Measurements from ENCODE around the gene ZNF672.

Gene ZNF672

DNA sequence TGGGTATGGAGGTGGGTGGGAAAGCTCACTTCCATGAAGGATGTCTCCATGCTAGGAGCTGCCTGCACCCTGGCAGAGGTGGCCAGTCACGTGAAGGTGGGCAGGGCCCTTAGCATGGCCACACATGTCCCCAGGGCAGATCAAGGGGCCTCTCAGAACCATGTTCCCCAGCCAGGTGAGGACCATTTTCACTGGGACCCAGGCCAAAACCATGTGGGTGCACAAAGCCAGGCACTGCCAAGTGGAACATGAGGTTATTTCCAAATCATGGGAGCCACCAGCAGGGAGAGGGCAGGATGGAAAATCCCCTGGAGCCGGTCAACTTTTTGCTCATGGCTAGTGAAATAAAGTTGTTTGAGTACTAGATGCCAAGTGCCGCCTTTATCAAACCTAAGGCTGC lies 11.1 kb downstream of the ZNF672 start:
- H3K36me3 ChIP-seq, result peaks cover 72% of the 10 kb centered on the region
- no peaks in the 10 kb centered on the region for H3K9me3 ChIP-seq
- H3K27me3 ChIP-seq, result no peaks in the 10 kb centered on the region
- no peaks in the 10 kb centered on the region for H3K4me1 ChIP-seq
- no peak overlapping the region for H3K4me3 ChIP-seq (ENCODE audit: low read depth, low read length)
- TF ChIP-seq, protein P1, sequence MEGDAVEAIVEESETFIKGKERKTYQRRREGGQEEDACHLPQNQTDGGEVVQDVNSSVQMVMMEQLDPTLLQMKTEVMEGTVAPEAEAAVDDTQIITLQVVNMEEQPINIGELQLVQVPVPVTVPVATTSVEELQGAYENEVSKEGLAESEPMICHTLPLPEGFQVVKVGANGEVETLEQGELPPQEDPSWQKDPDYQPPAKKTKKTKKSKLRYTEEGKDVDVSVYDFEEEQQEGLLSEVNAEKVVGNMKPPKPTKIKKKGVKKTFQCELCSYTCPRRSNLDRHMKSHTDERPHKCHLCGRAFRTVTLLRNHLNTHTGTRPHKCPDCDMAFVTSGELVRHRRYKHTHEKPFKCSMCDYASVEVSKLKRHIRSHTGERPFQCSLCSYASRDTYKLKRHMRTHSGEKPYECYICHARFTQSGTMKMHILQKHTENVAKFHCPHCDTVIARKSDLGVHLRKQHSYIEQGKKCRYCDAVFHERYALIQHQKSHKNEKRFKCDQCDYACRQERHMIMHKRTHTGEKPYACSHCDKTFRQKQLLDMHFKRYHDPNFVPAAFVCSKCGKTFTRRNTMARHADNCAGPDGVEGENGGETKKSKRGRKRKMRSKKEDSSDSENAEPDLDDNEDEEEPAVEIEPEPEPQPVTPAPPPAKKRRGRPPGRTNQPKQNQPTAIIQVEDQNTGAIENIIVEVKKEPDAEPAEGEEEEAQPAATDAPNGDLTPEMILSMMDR (IDR thresholded peaks at IDR 0.05; ENCODE audit: low read depth, low read length), result no peak
- no peak for DNase-seq

DNA sequence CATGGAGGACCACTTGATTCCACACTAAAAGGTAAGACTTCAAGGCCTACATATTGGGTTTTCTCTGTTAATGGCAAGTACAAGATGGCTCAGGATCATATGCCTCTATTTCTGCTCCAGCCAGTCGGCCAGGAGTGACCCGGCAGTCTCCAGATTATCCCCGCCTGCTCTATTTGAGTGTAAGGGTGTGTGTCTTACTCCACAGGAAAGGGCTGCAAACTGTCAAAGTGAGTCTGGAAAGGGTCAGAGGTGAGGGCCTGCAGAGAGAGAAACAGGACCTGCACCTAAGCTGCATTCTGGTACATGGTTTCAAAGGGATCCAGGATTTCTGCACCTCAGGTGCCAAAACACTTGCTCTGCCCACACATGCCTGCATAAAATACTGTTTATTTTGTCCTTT lies 11.6 kb downstream of the ZNF672 start:
- H3K9me3 ChIP-seq, result no peaks in the 10 kb centered on the region
- TF ChIP-seq, protein P1 (IDR thresholded peaks at IDR 0.05; ENCODE audit: low read depth, low read length), result no peak
- H3K4me3 ChIP-seq (ENCODE audit: low read depth, low read length), result no peak overlapping the region
- peaks cover 74% of the 10 kb centered on the region for H3K36me3 ChIP-seq
- H3K4me1 ChIP-seq, result no peaks in the 10 kb centered on the region
- no peak for DNase-seq
- H3K27me3 ChIP-seq, result no peaks in the 10 kb centered on the region

DNA sequence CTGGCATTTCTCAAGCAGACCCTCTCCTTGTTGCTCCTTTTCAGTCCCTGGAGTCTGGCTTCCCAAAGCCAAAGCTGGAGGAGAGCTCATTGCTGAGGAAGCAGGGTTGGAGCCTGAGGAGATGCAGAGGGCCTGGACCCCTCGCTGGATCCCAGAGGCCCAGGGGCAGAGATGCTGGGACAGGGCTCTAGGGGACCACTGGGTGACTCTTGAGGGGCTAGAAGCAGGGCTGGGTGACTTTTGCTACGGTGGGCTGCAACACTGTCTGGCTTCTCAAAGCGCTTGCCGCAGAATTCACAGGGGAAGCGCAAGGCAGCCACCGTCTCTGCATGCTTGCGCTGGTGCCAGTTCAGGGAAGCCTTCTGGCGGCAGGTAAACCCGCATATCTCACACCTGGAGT lies 12.1 kb downstream of the ZNF672 start:
- no peak overlapping the region for H3K4me3 ChIP-seq (ENCODE audit: low read depth, low read length)
- no peaks in the 10 kb centered on the region for H3K27me3 ChIP-seq
- H3K4me1 ChIP-seq, result no peaks in the 10 kb centered on the region
- peaks cover 74% of the 10 kb centered on the region for H3K36me3 ChIP-seq
- TF ChIP-seq, protein P1 (IDR thresholded peaks at IDR 0.05; ENCODE audit: low read depth, low read length), result no peak
- no peak for DNase-seq
- no peaks in the 10 kb centered on the region for H3K9me3 ChIP-seq

DNA sequence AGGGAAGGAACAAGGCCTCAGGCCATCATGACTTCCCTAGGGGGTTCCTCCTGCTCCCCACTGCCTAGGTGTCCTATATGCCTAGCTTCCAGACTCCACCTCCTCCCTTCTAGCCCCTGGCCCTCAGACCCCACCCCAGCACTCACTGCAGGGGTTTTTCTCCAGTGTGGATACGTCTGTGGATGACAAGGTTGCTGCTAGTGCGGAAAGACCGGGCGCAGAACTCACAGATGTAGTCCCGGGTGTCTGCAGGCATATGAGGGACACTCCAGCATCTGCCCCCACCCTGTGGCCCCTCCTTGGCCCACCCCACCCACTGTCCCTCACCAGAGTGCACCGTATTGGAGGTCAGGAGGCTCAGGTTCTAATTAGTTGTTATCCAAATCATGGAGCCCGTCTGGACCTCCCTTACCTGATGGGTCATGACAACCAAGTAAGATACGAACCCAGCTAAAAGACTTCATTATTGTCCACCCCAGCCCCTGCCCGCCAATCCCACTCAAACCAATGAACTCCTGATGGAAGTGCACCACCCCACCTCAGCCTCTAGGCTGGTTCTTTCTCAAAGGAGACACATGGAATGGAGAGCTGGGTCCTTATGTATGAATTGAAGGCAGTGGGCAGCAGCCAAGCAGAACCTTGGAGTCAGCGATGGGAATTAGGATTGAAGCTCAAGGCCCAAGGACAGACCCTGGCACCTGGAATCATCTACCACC lies 12.7 kb downstream of the ZNF672 start:
- no peaks in the 10 kb centered on the region for H3K9me3 ChIP-seq
- H3K4me3 ChIP-seq (ENCODE audit: low read depth, low read length), result no peak overlapping the region
- H3K36me3 ChIP-seq, result peaks cover 74% of the 10 kb centered on the region
- no peaks in the 10 kb centered on the region for H3K4me1 ChIP-seq
- H3K27me3 ChIP-seq, result no peaks in the 10 kb centered on the region
- TF ChIP-seq, protein P1 (IDR thresholded peaks at IDR 0.05; ENCODE audit: low read depth, low read length), result no peak
- DNase-seq, result no peak

DNA sequence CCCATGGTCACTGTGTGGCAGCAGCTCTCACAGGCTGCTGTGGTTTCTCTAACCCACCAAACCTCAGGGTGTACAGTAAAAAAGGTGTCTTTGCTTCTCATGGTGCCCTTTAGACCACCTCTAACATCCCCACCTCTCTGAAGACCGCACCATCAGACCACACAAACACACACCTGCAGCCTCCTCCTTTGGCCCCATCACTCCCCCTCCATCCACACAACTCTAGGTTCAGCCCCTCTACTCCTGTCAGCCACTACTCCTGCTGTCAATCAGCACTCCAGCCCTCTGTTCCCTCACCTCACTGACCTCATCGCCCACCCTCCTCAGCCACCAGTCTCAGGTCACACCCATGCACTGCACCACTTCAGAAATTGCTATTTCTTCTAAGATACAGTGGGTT lies 13.4 kb downstream of the ZNF672 start:
- peaks cover 68% of the 10 kb centered on the region for H3K36me3 ChIP-seq
- TF ChIP-seq, protein P1 (IDR thresholded peaks at IDR 0.05; ENCODE audit: low read depth, low read length), result no peak
- no peaks in the 10 kb centered on the region for H3K27me3 ChIP-seq
- no peaks in the 10 kb centered on the region for H3K9me3 ChIP-seq
- H3K4me1 ChIP-seq, result no peaks in the 10 kb centered on the region
- DNase-seq, result no peak
- no peak overlapping the region for H3K4me3 ChIP-seq (ENCODE audit: low read depth, low read length)

DNA sequence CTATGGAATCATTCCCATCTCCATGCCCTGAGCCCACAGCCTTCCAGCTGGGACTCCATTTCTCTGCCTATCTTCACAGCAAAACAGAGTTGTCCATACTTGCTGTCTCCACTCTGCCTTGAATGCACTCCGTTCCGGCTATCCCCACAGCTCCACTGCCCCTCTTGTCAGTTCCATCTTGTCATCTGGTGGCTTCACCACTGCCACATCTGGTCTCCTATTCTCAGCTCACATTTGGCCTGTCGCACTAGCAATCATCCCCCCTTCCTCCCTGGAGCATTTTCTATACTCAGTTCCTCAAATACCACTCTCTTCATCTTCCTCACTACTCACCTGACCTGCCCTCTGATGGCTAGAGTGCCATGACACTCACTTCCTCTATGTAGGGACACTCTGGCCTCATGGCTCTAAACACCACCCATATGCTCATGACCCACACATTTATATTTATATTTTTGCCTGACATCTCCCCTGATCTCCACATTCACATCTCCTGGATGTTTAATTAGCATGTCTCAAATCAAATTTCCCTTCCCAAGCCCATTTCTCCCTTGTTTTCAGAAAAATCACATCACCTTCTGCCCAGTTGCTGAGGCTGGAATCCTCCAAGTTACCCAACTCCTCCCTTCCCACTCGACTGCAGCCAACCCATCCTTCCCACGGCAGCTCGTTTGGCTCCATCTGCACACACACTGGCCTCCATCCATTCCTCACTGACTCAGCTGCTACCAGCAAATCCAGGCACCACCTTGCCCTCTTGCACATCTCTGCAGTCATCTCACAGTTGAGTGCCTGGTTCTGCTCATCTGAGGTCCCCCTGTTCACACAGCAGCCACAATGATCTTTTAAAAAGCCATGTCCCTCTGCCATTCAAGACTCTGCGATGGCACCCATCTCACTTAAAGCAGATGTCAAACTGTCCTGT lies 14.7 kb downstream of the ZNF672 start:
- H3K27me3 ChIP-seq, result no peaks in the 10 kb centered on the region
- TF ChIP-seq, protein P1 (IDR thresholded peaks at IDR 0.05; ENCODE audit: low read depth, low read length), result no peak
- no peak overlapping the region for H3K4me3 ChIP-seq (ENCODE audit: low read depth, low read length)
- H3K4me1 ChIP-seq, result no peaks in the 10 kb centered on the region
- peaks cover 56% of the 10 kb centered on the region for H3K36me3 ChIP-seq
- H3K9me3 ChIP-seq, result no peaks in the 10 kb centered on the region
- no peak for DNase-seq

All from BE2C (cell line).